ENCODE measurements around the gene CRTAC1. TPM values are rescaled to one million over a fixed set of nuclear protein-coding genes. Genes with fewer than 3 reads are reported as not detected.

Gene CRTAC1
- total RNA-seq, 1 experiment from 2014 or later: 0.20 TPM

- Histone ChIP-seq H3K4me2 (ENCODE audit: low read length) (no peak overlapping the region), H3K4me3 (replicated peaks in 1 of 2; ENCODE audit: low read depth in 1 of 2, low read length in 2 of 2) (no peak overlapping the region), H3K9me2 (ENCODE audit: insufficient read depth) (no peaks in the 10 kb centered on the region), H3K36me3 (ENCODE audit: control insufficient read depth in 1 of 2, insufficient read depth in 2 of 2, low read length in 2 of 2) (no peaks in the 10 kb centered on the region), H3K27ac (ENCODE audit: low read depth, low read length) (no peak overlapping the region), H3K4me1 (ENCODE audit: control insufficient read depth in 1 of 2, insufficient read depth in 2 of 2, low read length in 2 of 2) (peaks cover 16 to 21% of the 10 kb centered on the region in 2 experiments), H3K9me3 (ENCODE audit: control insufficient read depth in 1 of 2, insufficient read depth in 1 of 2, low read depth in 1 of 2, low read length in 2 of 2) (no peaks in the 10 kb centered on the region), H3K27me3 (ENCODE audit: insufficient read depth, low read length) (no peaks in the 10 kb centered on the region), H2AFZ (ENCODE audit: low read depth, low read length, poor library complexity, severe bottlenecking) (no peak overlapping the region), H3K9ac (ENCODE audit: low read length) (no peak overlapping the region), H3K79me2 (ENCODE audit: insufficient read depth, low read length) (no peaks in the 10 kb centered on the region), H4K20me1 (ENCODE audit: insufficient read depth) (no peaks in the 10 kb centered on the region)
- no peak for TF ChIP-seq EZH2phosphoT487 (IDR thresholded peaks at IDR 0.05; ENCODE audit: borderline replicate concordance)
- TF ChIP-seq RAD21 (IDR thresholded peaks at IDR 0.05; ENCODE audit: low read depth): peak; percentile 42; the same call in 1 of the 2 replicates
- peak in 1 of 3 experiments; percentile 15; a peak in 1 of 6 replicates for TF ChIP-seq CTCF (IDR thresholded peaks at IDR 0.05 in 2 of 3, conservative IDR thresholded peaks at IDR 0.05 in 1 of 3; ENCODE audit: borderline replicate concordance in 1 of 3, insufficient read depth in 1 of 3, low read depth in 2 of 3, low read length in 2 of 3)
- RAD21 ChIA-PET (ENCODE audit: low non-redundant PET in 1 of 2, low total read pairs in 2 of 2, uncharacterized antibody in 2 of 2, unreplicated experiment in 2 of 2): no interaction called here
- CTCF ChIA-PET: interaction anchor here (4.4 kb wide), 1 partner anchor 73 kb away, joined by 51 read pairs; no protein-coding TSS in a partner anchor
- intact Hi-C loops (cut with micrococcal nuclease): no loop called here
- POLR2A ChIA-PET: no interaction called here
- no TSS peak for BruUV-seq (replicated peaks)
- DNase-seq (ENCODE audit: low read depth, low spot score) (no peak), ATAC-seq (no peak)
Observed at GRCh38 chr10:97866524-97867219, 163.7 kb downstream of the CRTAC1 start.

- Histone ChIP-seq H3K9me2 (ENCODE audit: insufficient read depth) (no peaks in the 10 kb centered on the region), H3K9ac (ENCODE audit: low read length) (no peak overlapping the region), H3K79me2 (ENCODE audit: insufficient read depth, low read length) (no peaks in the 10 kb centered on the region), H3K27ac (ENCODE audit: low read depth, low read length) (no peak overlapping the region), H3K27me3 (ENCODE audit: insufficient read depth, low read length) (no peaks in the 10 kb centered on the region), H3K9me3 (ENCODE audit: control insufficient read depth in 1 of 2, insufficient read depth in 1 of 2, low read depth in 1 of 2, low read length in 2 of 2) (no peaks in the 10 kb centered on the region), H3K4me2 (ENCODE audit: low read length) (no peak overlapping the region), H4K20me1 (ENCODE audit: insufficient read depth) (no peaks in the 10 kb centered on the region), H3K36me3 (ENCODE audit: control insufficient read depth in 1 of 2, insufficient read depth in 2 of 2, low read length in 2 of 2) (no peaks in the 10 kb centered on the region), H2AFZ (ENCODE audit: low read depth, low read length, poor library complexity, severe bottlenecking) (no peak overlapping the region), H3K4me3 (replicated peaks in 1 of 2; ENCODE audit: low read depth in 1 of 2, low read length in 2 of 2) (no peak overlapping the region), H3K4me1 (ENCODE audit: control insufficient read depth in 1 of 2, insufficient read depth in 2 of 2, low read length in 2 of 2) (peaks cover 25 to 33% of the 10 kb centered on the region in 2 experiments)
- intact Hi-C loops (cut with micrococcal nuclease): no loop called here
- RAD21 ChIA-PET (ENCODE audit: low non-redundant PET in 1 of 2, low total read pairs in 2 of 2, uncharacterized antibody in 2 of 2, unreplicated experiment in 2 of 2): no interaction called here
- POLR2A ChIA-PET: no interaction called here
- no TSS peak for BruUV-seq (replicated peaks)
- CTCF ChIA-PET: no interaction called here
- ATAC-seq: no peak
- DNase-seq (ENCODE audit: low read depth, low spot score): no peak
- TF ChIP-seq EZH2phosphoT487 (IDR thresholded peaks at IDR 0.05; ENCODE audit: borderline replicate concordance): no peak
- TF ChIP-seq TCF7L2 (IDR thresholded peaks at IDR 0.05; ENCODE audit: borderline replicate concordance, extremely low read depth, insufficient read depth, insufficient read length): no peak
- TF ChIP-seq REST (IDR thresholded peaks at IDR 0.05; ENCODE audit: low read depth): no peak
- TF ChIP-seq ELF1 (IDR thresholded peaks at IDR 0.05; ENCODE audit: borderline replicate concordance, low read depth): no peak
- TF ChIP-seq EGR1 (IDR thresholded peaks at IDR 0.05; ENCODE audit: low read depth): no peak
- TF ChIP-seq EZH2 (IDR thresholded peaks at IDR 0.05): no peak
- no peak for TF ChIP-seq CBX3 (IDR thresholded peaks at IDR 0.05; ENCODE audit: low read depth)
- no peak for TF ChIP-seq CEBPB (IDR thresholded peaks at IDR 0.05; ENCODE audit: low read depth)
- no peak for TF ChIP-seq CTCF (IDR thresholded peaks at IDR 0.05 in 2 of 3, conservative IDR thresholded peaks at IDR 0.05 in 1 of 3; ENCODE audit: borderline replicate concordance in 1 of 3, insufficient read depth in 1 of 3, low read depth in 2 of 3, low read length in 2 of 3)
Observed at GRCh38 chr10:97865488-97865887, 164.9 kb downstream of the CRTAC1 start.

Measured in HCT116 (cell line).